Measurements from ENCODE around the gene SMTNL2.
A peak's percentile ranks its signal among the peaks of the same experiment; 100 is the strongest.

Gene SMTNL2

GRCh38 chr17:4580291-4580690, 4.0 kb upstream of the SMTNL2 start:
- no peak for TF ChIP-seq CTCF (IDR thresholded peaks at IDR 0.05)
- no peak for DNase-seq (ENCODE audit: low spot score)
- Histone ChIP-seq H3K27ac (no peak overlapping the region), H3K4me3 (no peak overlapping the region)

- no peak for TF ChIP-seq CTCF (IDR thresholded peaks at IDR 0.05)
- DNase-seq (ENCODE audit: low spot score), result no peak
Observed at GRCh38 chr17:4582101-4582501, 2.2 kb upstream of the SMTNL2 start.

GRCh38 chr17:4582691-4583090, 1.6 kb upstream of the SMTNL2 start:
- no peak for TF ChIP-seq CTCF (IDR thresholded peaks at IDR 0.05)
- no peak overlapping the region for H3K4me3 ChIP-seq
- H3K27ac ChIP-seq, result no peak overlapping the region
- no peak for DNase-seq (ENCODE audit: low spot score)

More at GRCh38 chr17:4582101-4582501, 2.2 kb upstream of the SMTNL2 start:
- Histone ChIP-seq H3K27ac (no peak overlapping the region), H3K4me3 (no peak overlapping the region)

GRCh38 chr17:4583206-4583605, 1.1 kb upstream of the SMTNL2 start:
- Histone ChIP-seq H3K27ac (no peak overlapping the region), H3K4me3 (no peak overlapping the region)
- DNase-seq (ENCODE audit: low spot score), result no peak
- no peak for TF ChIP-seq CTCF (IDR thresholded peaks at IDR 0.05)

GRCh38 chr17:4583782-4584100, 588 bp upstream of the SMTNL2 start:
- Histone ChIP-seq H3K27ac (no peak overlapping the region), H3K4me3 (peak overlapping the region; percentile 67)
- DNase-seq (ENCODE audit: low spot score), result no peak
- TF ChIP-seq CTCF (IDR thresholded peaks at IDR 0.05), result no peak

- peak overlapping the region; percentile 67 for H3K4me3 ChIP-seq
- no peak for TF ChIP-seq CTCF (IDR thresholded peaks at IDR 0.05)
- H3K27ac ChIP-seq, result no peak overlapping the region
- DNase-seq (ENCODE audit: low spot score), result no peak
Observed at GRCh38 chr17:4584917-4585637, 748 bp downstream of the SMTNL2 start.

GRCh38 chr17:4585638-4585994, 1.3 kb downstream of the SMTNL2 start:
- H3K4me3 ChIP-seq, result no peak overlapping the region
- TF ChIP-seq CTCF (IDR thresholded peaks at IDR 0.05), result no peak
- DNase-seq (ENCODE audit: low spot score), result no peak

More at GRCh38 chr17:4585638-4585994, 1.3 kb downstream of the SMTNL2 start:
- H3K27ac ChIP-seq, result no peak overlapping the region

All from coronary artery (tissue), 2 donors.